Peyer's patch (tissue), 4 donors: ENCODE measurements around the gene COL6A1.

Experiments used
- CTCF ChIP-seq, 6 experiments: fragments of 450-650 bp in 4 of 6; fragments of 200-600 bp in 2 of 6; sonication (generic) in 1 of 6; IDR thresholded peaks; one replicate each; pipeline ENCODE4 v1.5.1; 2017 to 2019; ENCODE audit warnings: antibody characterized with exemption in 6 of 6, mild to moderate bottlenecking in 3 of 6, moderate library complexity in 1 of 6
- POLR2A ChIP-seq, 2 donors: fragments of 450-650 bp; IDR thresholded peaks; one replicate each; pipeline ENCODE4 v1.5.1; 2017; ENCODE audit warnings: antibody characterized with exemption in 2 of 2, mild to moderate bottlenecking in 2 of 2, moderate library complexity in 2 of 2

- TF ChIP-seq POLR2A (IDR thresholded peaks at IDR 0.05) (no peak), CTCF (IDR thresholded peaks at IDR 0.05) (no peak)
Measured at GRCh38 chr21:46012154-46012553, 30.6 kb downstream of the COL6A1 start.
